RWPE2 (cell line): ENCODE data around the gene MSI2.

Experiments
- ATAC-seq: fragments of 200-7000 bp; cut with Tn5 transposase; 3 replicates; pipeline ENCODE4 v1.9.1; 2021; ENCODE audit warnings: low read depth
- DNase-seq: peaks from one replicate; pipeline ENCODE4 v3.0.0-alpha.2; 2020; ENCODE audit warnings: low spot score
- H3K27ac ChIP-seq: fragments of 450-650 bp; 2 replicates; pipeline ENCODE4 v1.5.1; 2017; ENCODE audit warnings: mild to moderate bottlenecking; ENCODE audit not compliant: poor library complexity, severe bottlenecking
- H3K27me3 ChIP-seq: fragments of 250-450 bp; sonication (Bioruptor Pico); 2 replicates; pipeline ENCODE4 v1.5.1; 2021; ENCODE audit warnings: mild to moderate bottlenecking, moderate library complexity; ENCODE audit not compliant: insufficient read depth, poor library complexity, severe bottlenecking
- H3K36me3 ChIP-seq: fragments of 250-450 bp; sonication (Bioruptor Pico); 2 replicates; pipeline ENCODE4 v1.5.1; 2020; ENCODE audit warnings: low read depth, mild to moderate bottlenecking, moderate library complexity
- H3K4me1 ChIP-seq: fragments of 250-450 bp; sonication (Bioruptor Pico); 2 replicates; pipeline ENCODE4 v1.5.1; 2021; ENCODE audit warnings: mild to moderate bottlenecking, moderate library complexity; ENCODE audit not compliant: insufficient read depth, poor library complexity, severe bottlenecking
- H3K4me3 ChIP-seq: fragments of 250-450 bp; sonication (Bioruptor Pico); 2 replicates; pipeline ENCODE4 v1.5.1; 2021; ENCODE audit warnings: mild to moderate bottlenecking, moderate library complexity; ENCODE audit not compliant: severe bottlenecking
- H3K9me3 ChIP-seq: fragments of 250-450 bp; sonication (Bioruptor Pico); 2 replicates; pipeline ENCODE4 v1.5.1; 2021; ENCODE audit warnings: mild to moderate bottlenecking, moderate library complexity; ENCODE audit not compliant: severe bottlenecking
- CTCF ChIP-seq: fragments of 450-650 bp; IDR thresholded peaks from one replicate; pipeline ENCODE4 v1.5.1; 2017; ENCODE audit warnings: mild to moderate bottlenecking, moderate library complexity; ENCODE audit not compliant: poor library complexity, severe bottlenecking

Gene MSI2

GRCh38 chr17:57326764-57327163 is 70.4 kb downstream of the MSI2 start:
- no peak for ATAC-seq
- Histone ChIP-seq H3K27ac (no peak overlapping the region), H3K36me3 (peaks cover 8% of the 10 kb centered on the region; the same call in 1 of the 2 replicates)

GRCh38 chr17:57327176-57327970 is 71.0 kb downstream of the MSI2 start:
- DNase-seq (no peak), ATAC-seq (no peak)
- H3K36me3 ChIP-seq, result 0 out of 2 replicates have a peak, but pooled peaks cover 2% of the 10 kb centered on the region
- H3K4me1 ChIP-seq, result no peaks in the 10 kb centered on the region
- H3K27ac ChIP-seq, result no peak overlapping the region
- TF ChIP-seq CTCF, result no peak
- H3K27me3 ChIP-seq, result no peaks in the 10 kb centered on the region
- H3K4me3 ChIP-seq, result no peak overlapping the region
- H3K9me3 ChIP-seq, result no peaks in the 10 kb centered on the region

More at GRCh38 chr17:57326764-57327163, 70.4 kb downstream of the MSI2 start:
- Histone ChIP-seq H3K4me3 (no peak overlapping the region), H3K27me3 (no peaks in the 10 kb centered on the region), H3K9me3 (no peaks in the 10 kb centered on the region), H3K4me1 (no peaks in the 10 kb centered on the region)
- no peak for TF ChIP-seq CTCF
- no peak for DNase-seq

- DNase-seq (no peak), ATAC-seq (no peak)
- H3K27ac ChIP-seq, result no peak overlapping the region
- no peak for TF ChIP-seq CTCF
- H3K4me1 ChIP-seq, result no peaks in the 10 kb centered on the region
- H3K4me3 ChIP-seq, result no peak overlapping the region
- no peaks in the 10 kb centered on the region for H3K9me3 ChIP-seq
- no peaks in the 10 kb centered on the region for H3K36me3 ChIP-seq
- no peaks in the 10 kb centered on the region for H3K27me3 ChIP-seq
Measured at GRCh38 chr17:57328109-57328882, 72.0 kb downstream of the MSI2 start.

GRCh38 chr17:57329380-57330214 is 73.3 kb downstream of the MSI2 start:
- Histone ChIP-seq H3K9me3 (no peaks in the 10 kb centered on the region), H3K36me3 (no peaks in the 10 kb centered on the region), H3K27me3 (no peaks in the 10 kb centered on the region), H3K4me3 (no peak overlapping the region), H3K27ac (no peak overlapping the region), H3K4me1 (no peaks in the 10 kb centered on the region)
- ATAC-seq, result no peak
- TF ChIP-seq CTCF, result no peak
- no peak for DNase-seq
